Stimulated activated naive CD4-positive, alpha-beta T cell treated with Interleukin-2 at 50 U/mL for 16 hours (primary cell): ENCODE measurements around the gene PHYKPL.

ENCODE experiments used
- DNase-seq: peaks from one replicate; lab custom pipeline; 2025; lab: John Stamatoyannopoulos, UW

The PHYKPL gene

DNA sequence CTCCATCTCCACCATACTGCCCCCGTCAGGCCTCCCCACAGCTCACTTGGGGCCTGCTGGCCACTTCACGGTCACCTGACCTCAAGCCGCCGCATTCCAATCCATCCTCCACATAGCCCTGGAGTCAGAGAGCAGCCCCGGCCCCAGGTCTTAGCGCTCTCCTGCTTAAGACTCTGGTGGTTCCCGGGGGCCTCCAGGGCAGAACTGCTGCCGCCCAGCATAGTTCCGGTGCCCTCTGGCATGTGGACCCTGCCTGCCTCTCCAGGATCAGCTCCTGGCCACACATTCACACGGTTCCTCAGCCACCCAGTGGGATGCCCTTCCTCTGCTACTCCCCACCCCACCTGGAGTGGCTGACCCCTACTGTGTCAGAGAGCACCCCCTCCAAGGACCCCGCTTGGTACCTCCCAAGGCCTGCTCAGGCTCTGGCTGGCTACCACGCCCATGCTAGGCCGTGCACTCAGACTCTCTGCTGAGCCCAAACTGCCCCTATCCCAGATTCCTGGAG, 8.7 kb downstream of the PHYKPL start:
- no peak for DNase-seq

DNA sequence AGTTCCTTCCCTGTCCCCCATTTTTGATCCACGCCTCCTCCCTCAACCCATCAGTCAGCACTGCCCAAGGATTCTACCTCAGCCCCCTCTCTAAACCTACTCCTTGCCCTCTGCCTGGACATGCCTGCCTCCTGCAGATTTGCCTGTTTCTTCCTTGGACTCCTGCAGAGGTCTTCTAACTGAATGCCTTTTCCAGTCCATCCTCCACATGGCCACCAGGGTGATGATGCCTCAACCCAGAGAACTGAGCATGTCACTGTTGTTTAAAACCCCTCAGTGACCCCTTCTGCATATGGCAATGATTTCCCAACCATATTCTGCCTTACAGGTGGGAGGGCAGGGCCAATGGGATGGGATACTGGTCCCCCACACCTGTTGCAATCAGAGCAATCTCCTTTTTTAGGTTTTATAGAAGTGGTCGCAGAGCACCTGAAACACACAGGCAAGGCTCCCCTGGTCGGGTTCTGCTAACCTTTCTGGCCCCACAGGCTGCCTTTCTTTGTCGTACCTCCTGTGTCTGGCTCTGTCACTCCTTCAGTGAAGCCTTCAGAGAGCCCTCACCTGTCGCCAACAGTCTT, 9.3 kb downstream of the PHYKPL start:
- DNase-seq, result no peak

DNA sequence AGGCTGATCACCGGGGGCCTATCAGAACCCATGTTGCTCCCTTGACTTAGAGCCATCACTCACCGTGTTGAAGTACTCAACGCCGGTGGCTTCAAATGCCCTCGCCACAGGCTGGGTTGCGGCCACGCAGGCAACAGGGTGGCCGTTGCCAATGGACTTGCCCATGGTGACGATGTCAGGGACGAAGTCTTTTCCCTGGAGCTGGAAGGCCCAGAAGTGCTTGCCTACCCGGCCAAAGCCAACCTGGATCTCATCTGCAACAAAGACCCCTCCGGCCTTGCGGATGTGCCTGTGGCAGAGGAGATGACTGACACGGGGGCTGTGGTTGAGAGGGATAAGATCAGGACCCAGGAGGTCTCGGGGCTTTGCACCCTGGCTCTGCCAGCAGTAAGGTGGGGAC, 10.3 kb downstream of the PHYKPL start:
- no peak for DNase-seq

DNA sequence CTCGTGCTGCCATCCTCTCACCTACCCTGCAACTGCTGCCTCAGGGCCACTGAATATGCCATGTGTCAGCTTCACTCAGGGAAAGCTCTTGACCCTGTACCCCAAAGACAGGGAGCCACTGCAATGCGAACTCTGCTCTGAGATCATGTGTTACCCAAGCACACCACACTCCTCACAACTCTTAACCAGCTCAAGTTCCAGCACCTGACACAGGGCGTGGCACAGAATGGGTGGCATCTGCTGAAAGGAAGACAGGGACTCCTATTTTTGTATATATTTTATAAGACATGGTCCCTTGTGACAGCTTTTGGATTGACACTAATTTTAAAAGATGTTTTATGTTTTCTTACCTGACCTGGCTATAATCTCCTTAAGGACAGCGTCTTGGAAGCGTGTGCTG, 10.7 kb downstream of the PHYKPL start:
- no peak for DNase-seq

DNA sequence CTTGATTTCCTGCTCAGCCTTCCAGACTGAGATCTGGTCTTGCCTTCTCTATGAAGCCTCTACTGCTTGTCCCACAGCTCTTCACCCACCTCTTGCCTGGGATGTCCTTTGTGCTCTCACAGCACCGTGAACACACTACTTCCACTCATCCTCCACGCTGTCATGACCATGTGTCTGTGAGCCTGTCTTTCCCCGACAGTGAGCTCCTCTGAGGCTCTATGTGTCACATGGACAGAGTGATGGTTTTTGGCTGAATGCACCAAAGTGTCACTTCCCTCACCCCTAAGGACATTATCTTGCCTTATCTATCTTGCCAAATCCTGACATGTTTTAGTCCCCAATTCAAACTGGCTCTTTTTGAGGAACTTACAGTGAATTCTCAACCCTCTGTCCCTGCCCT, 11.3 kb downstream of the PHYKPL start:
- DNase-seq, result no peak

DNA sequence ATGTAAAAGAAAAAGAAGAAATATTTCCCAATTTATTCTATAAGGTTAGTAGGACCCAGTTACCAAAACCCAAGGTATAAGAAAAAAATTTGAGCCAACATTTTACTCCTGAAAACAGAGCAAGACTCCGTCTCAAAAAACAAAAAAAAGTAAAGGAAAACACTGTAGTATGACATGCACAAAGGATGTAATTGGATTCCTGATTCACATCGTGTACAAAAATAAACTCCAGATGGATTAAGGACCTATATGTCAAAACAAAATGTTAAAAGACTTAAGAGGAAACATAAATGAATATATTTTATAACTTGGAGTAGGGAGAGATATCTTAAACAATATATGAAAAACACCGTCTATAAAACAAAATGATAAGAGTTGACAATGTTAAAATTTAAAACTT, 13.8 kb downstream of the PHYKPL start:
- DNase-seq, result no peak

DNA sequence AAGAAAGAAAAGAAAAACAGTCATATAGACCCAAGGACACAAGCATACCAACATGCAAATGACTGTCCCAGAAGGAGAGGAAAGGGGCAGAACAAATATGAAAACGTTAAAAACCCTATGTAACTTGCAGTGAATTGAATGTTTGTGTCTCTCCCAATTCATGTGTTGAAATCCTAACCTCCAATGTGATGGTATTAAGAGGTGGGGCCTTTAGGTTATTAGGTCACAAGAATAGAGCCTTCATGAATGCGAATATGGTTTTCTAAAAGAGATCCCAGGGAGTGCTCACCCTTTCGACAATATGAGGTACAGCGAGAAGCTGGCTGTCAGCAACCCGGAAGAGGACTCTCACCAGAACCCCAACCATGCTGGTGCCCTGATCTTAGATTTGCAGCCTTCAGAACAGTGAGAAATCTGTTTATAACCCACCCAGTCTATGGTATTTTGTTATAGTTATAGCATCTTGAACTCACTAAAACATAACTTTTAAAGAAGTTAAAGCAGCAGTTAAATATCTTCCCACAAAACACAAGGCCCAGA, 14.3 kb downstream of the PHYKPL start:
- no peak for DNase-seq

DNA sequence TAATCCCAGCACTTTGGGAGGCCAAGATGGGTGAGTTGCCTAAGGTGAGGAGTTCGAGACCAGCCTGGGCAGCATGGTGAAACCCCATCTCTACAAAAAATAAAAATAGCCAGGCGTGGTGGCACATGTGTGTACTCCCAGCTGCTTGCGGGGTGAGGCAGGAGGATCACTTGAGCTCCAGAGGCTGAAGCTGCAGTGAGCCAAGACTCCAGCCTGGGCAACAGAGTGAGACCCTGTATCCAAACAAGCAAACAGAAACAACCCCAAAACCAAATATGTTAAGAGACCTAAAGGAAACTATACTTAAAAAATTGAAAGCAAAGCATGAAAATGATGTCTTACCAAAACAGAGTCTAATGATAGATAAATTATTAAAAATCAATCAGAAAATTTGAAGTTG, 15.8 kb downstream of the PHYKPL start:
- no peak for DNase-seq

DNA sequence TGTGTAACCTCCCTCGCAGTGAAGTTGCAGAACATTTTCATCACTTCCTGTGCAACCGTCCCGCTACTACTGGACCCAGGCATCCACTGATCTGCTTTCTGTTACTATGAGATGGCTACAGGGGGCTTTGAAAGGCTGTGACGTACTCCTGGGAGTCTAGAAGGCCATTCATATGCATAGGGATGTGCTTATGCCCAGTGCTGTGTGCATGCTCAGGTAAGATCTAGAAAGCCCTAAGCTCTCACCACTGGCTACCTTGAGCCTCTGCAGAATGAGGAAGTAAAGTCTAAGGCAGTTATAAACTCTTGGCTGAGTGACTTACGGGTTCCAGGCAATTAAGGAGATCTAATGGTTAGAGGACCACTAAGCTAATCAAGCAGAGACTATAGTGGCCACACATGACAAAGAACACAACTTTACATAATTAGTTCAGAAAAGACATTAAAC, 16.5 kb downstream of the PHYKPL start:
- no peak for DNase-seq

DNA sequence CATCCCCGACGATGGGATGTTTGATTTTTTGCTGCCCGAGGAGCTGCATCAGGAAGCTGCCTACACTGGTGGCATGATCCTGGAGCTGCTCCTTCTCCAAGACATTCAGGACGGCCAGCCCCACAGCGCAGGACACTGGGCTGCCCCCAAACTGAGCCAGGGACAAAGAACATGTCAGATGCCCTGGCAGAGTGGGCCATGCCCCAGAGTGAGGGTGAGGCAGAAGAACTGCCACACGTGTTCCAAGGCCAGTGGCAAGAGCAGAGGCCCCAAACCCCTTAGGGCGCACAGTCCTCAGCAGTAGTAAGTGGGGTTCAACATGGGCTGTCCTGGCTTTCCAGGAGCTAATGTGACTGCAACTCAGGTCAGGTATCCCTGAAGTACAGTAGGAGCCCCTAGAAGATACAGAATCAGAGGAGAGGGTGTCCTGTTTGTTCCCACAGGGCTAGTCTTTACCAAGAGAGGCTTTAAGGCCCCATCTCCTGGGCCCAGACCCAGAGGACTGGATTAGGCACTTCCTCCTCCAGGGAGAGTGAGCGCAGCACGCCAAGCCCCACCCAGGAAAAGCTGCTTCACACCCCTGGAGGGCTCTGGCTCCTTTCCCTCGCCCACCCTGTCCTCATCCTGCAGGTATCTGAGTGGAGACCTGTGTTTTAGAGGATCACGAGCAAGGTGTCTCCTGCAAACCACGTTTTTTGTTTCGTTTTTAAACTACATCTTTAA, 17.2 kb downstream of the PHYKPL start:
- no peak for DNase-seq

DNA sequence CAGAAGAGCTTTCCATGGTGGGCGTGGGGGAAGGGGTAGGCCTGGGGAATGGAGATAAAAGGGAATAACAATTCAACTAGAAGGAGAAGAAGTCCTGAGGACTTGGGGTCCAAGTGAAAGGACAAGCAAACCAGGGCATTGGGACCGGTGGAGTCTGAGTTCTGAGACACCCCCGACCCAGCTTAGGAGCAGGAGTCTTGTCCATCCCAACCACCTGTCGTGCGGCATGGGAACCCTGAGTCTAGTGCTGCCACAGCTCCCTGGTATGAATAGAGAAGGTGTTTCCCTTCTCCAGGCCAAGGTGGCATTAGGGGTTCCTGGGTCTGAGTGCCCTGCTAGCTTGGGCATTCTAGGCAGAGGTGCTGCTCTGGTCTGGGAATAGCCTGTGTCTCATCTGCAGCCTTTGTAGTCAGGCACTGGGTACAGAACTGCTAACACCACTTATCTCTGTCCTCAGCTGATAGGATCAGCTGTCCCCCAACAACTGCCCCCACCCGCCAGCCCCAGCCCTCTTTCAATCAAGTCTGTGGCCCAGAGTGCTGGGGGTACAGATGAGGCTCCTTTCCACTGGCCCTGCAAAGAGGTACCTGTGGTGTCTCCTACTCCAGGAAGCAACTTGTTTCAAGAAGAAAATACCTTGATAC, 18.3 kb downstream of the PHYKPL start:
- DNase-seq, result no peak

DNA sequence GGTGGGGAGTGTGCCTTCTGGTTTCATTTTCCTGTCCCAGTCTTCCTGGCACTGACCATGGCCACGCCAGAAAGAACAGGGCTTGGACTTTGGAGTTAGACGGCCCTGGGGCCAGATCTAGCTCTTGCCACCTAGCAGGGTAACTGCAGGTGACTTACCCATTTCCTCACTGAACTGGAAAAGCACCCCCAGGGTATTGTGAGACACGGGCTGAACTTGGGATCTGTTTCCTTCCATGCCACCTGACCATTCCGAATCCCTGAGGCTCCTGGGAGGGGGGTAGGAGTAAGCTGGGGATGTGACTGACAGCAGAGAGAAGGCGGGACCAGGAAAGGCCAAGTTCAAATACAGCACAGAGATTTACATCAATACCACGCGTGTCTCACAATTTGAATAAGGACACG, 18.9 kb downstream of the PHYKPL start:
- no peak for DNase-seq

DNA sequence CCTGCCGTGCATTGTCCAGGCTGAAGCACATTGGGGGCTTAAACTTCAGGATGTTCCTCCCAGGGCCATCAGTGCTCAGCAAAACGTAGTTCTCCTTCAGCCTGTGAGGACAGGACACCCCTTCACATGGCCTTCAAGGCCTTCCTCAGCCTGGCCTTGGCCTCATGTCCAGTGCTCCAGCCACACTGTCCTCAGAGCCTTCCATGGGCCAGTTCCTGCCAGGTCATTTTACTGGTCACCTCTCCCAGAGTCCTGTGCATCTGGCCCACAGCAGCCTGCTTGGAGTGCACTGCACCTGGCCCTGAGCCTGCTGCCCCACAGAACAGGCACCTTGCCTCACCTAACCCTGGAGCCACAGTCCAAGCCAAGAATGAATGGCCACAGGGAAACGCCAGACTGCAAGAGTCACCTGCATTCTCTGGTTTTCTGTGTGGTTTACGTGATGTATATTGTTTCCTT, 19.6 kb downstream of the PHYKPL start:
- DNase-seq, result no peak

DNA sequence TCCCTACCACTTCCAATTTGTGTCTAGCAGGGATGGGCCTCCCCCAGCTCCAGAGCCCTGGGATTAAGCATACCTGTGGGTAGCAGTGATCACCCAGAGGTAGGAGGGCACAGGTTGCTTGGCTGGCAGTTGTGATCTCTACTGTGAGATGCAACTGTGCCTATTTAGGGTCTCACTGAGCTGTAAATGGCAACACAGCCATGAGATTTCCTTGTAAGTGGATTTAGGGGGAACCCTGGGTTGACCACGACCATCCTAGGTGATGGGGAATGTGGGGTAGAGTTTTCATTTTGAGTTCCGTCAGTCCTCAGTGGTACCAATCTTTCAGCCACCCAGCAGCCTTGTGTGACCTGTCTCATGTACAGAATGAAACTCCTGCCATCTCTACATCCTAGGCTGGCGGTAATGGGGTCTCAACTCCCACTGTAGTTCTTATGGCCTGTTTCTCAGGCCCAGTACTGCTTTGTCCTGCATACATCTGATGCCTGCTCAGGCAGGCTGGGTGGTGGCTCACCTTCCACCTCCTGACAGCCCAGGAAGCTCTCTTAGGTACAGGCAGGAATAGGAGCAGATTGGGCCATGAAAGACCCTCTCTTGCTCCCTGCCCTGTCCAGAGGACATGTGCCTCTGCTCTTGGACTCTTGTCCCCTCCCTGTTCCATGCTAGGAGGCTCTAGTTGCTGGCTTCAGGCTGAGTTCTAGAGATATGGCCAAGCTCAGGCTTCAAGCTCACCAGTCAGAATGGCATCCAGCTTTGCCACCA, 20.2 kb downstream of the PHYKPL start:
- DNase-seq, result no peak

DNA sequence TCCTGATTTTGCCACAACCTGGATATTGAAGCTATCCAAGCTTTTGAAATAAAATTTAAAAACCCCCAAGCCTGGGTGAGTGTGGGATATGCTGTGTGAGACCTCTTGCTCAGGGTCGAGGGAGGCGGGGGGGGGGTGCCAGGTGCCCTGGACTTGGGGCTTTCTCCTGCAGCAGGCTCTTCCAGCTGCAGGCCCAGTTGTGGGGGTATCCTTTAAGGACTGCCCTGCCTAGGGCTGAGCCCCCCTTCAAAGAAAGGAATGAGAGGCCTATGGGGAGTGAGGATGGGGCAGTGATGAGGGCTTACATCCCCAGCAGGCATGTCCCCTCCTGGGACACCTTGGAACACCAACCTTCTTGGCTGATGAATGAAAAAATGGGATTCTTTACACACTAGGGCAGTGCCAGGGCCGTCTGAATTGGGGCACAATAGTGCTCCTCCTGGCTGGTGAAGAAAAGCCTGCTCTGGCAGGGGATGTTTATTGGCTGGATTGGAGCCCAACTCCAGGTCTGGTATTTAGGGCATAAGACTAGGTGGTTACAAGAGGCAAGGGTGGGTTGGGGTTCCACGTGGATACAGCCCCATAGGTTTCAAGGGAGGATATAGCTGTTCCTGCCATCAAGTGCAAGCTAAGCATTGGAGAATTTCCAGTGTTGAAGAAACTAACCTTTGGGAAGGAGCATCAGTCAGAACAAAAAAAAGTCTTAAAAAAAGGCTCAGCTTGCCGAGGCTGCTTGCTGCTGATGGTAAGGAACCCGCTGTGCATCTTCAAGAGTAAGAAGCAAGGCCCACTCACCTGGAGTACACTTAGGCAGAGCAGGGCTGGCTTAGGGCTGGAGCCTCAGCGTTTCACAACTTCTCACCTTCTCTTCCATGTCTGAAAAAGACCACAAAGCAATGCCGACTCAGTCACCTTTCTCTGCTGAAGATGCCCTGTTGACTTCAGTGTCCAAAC, 21.2 kb downstream of the PHYKPL start:
- DNase-seq, result no peak

DNA sequence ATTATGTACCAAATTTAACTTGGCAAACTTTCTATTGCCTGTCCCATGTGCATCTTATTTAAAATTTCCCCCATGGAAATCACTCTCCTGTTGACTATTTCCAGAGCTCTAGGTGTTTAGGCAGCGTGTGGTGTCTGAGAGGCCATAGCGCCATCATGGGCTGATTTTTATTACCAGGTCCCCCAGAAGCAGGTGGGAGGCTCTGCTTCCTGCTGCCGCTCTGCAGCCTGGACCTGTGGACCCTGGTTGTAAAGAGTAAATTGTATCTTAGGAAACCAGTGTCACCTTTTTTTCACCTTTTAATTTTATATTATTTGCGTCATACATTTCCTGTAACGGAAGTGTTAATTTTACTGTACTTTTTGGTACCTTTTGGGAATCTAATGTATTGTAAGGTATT, 21.9 kb downstream of the PHYKPL start:
- no peak for DNase-seq

DNA sequence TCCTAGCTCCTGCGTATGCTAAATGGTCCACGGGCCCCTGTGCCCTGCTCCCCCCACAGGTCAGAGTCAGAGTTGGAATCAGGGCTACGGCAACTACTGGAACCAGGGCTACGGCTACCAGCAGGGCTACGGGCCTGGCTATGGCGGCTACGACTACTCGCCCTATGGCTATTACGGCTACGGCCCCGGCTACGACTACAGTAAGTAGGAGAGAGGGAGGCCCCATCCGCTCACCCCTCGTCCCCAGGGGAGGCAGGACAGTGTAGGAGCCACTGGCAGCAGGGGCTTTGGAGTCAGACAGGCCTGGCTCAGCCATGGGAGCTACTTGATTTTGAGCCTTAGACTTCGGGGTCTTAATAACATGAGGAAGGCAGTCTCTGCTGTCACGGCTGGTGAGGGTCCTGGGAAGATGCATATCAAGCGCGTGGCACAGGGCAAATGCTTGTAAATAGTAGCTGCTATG, 22.5 kb downstream of the PHYKPL start:
- no peak for DNase-seq

DNA sequence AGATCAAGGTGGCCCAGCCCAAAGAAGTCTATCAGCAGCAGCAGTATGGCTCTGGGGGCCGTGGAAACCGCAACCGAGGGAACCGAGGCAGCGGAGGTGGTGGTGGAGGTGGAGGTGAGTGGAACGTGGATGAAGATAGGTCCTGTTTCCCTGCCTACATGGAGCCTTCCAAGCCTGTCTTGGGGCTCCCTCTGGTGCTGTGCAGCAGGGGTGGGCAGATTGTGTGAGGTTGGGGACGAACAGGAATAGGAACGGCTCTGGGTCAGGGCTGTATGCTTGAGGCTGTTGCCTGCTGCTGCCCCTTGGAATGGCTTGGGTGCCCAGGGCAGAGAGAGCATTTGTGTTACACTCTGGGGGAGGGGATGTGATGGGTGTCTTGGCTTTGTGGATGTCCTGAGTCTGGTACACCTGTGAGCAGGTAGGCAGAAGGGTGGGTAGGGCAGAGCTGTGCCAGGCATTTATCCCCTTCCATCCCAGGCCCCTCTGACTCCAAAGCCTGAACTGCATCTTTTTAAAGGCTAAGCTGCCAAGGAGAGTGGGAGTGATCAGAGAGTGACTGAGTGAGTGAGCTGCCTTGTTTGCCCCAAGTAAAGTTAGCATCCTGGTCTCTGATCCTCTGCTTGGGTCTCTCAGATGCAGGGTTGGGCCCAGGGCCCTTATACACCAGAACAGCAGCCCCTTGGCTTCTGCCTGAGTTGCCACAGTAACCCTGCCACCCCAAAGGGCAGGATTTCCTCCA, 23.1 kb downstream of the PHYKPL start:
- DNase-seq, result no peak

DNA sequence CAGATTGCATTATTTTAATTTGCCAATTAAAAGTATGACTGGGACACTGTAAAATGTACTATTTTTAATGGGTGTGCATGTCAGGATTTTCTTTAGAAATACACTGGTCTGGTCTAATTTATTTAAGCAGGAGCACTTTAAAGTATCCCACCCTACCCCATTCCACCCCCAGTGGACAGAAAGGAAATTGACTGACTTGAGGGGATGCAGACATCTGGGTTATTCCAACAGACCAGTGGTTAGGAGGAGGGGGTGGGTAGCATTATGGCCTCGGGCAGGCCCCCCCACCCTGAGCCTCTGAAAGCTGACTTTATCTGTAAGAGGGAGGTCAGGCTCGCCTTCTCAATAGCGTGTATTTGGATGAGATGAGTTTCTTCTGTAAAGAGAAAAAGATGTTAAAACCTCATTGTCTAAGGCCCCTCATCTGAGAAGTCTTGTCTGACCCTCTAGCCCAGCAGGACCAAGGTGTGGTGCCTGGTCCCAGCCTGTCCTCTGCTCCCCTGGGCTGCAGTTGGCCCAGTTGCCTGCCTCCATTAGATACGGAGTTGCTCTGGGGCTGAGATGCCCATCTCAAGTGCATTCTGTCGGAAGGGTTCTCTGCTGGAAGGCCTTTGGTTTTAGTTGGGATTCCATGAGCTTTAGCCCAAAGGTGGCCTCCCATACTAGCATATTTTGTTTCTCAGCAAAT, 23.9 kb downstream of the PHYKPL start:
- DNase-seq, result no peak

DNA sequence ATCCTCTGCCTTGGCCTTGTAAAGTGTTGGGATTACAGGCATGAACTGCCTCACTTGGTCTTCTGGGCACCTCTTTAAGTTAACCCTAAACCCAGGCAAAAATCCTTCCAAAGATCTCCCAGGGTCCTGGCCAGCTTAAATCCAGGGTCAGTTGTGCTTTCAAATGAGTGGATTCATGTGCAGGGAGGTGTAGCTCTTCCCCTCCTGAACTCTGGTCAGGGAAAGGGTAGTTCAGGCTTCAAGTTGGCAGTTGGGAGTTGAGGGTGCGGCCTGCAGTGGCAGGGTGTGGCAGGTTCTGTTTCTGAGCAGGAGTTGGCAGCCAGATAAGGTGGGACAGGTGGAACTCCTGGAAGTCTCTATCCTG, 24.7 kb downstream of the PHYKPL start:
- DNase-seq, result no peak
